ENCODE measurements around the gene SELPLG.
A peak's percentile ranks its signal among the peaks of the same experiment; 100 is the strongest.
"Not testable (repeated sequence)": the region's sequence is repeated elsewhere in the genome, so short reads cannot be mapped to it uniquely, and the experiment has no call there.

Gene SELPLG

DNA sequence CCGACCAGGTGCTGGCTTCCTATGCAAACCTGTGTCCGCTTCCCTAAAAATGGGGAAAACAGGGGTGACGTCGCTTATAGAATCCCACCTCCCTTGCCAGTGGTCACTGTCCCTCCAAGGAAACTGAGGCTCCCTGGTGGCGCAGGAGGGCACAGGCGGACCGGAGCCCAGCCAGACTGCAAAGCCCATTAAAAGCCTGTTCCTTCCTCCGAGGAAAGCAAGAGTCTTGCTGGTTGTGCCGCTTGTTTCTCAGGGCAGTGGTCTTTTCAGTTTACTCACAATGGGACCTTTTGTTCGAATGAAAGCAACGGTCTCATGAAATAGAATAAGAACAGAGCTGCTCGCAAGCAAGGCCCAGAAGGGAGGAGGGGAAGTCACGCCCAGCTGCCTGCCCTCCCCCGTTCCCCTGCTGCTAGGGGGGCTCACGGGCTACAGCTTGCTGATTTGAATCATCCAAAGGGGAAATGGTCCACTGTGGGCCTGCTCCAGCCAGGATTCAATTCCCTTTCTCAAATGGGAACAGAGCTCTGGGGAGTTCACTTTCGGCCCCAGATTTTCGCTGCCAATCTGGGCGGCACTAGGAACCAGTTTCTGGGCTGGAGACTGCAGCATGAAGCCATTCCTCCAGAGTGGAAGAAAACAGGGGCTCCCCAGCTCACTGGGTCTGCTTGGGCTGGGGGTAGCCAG, 4.6 kb upstream of the SELPLG start:
- peak; percentile 86 for DNase-seq (ENCODE audit: low spot score)

DNA sequence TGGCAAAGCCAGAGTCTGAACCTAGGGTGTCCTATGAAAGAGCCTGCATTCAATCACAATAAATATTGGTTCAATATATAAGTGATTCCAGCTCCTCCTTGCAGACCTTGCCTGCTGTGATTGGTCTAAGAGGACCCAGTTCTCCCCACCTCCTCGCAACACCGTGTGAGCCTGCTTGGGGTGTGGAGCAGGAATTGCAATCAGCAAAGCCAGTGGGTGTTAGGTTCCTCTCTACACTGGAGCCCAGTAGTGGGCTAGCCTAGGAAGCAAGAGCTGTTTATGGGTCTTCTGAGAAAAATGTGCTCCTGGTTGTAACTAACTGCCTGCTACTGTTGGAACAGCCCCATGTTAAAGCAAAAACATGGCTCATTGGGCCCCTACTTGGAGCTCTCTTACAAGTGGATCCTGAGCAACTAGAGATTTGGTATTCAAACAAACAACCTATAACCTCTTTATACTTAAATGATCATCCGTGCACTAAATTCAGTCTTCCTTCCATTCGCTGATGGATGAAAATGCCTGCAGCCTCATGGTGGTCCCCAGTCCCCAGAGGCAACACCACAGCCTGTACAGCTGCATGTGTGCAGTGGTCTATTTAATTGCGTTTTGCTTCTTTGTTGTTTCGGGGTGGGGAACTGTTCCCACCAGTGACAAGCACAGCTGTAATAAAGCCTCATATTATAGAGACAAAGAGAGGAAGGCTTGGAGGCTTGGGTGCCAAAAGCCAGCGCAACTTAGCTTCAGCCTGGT, 3.7 kb upstream of the SELPLG start:
- no peak for DNase-seq (ENCODE audit: low spot score)

- DNase-seq (ENCODE audit: low spot score) = no peak
These were observed 2.5 kb upstream of the SELPLG start for GRCh38 chr12:108635997-108636808.

GRCh38 chr12:108635201-108635996, 1.7 kb upstream of the SELPLG start:
- DNase-seq (ENCODE audit: low spot score) = no peak

DNA sequence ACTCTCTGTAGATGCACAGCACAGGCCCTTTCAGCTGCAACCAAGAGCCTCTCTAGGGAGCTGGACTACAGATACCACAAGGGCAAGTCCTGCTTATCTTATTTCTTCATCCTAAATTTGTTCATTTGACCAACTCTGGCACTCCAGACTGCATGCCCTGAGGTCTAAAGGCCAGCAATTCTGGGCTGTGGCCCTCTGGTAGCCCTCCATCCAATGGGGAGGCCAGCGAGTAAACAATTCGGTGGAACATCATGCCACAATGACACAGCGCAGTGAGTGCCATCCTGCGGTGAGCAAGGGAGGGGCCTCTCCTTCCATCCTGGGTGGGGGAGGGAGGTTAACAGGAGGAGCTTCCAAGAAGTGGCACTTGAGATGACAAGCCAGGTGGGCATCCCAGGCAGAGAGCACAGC, 652 bp upstream of the SELPLG start:
- no peak for DNase-seq (ENCODE audit: low spot score)

- DNase-seq (ENCODE audit: low spot score) = no peak
These were observed 587 bp downstream of the SELPLG start for GRCh38 chr12:108633081-108633533.

DNA sequence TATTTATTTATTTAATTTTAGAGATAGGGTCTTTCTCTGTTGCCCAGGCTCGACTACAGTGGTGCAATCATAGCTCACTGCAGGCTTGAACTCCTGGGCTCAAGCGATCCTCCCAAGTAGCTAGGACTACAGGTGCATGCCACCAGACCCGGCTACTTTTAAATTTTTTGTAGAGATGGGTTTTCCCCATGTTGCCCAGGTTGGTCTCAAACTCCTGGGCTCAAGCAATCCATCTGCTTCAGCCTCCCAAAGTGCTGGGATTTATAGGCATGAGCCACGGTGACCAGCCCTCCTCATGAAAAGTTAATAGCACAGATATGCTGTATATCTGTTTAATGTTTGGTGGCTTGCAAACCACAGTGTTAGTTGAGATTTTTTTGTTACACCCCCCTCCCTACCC, 2.4 kb downstream of the SELPLG start:
- not testable (repeated sequence) for DNase-seq (ENCODE audit: low spot score)

- no peak for DNase-seq (ENCODE audit: low spot score)
These were observed 3.0 kb downstream of the SELPLG start for GRCh38 chr12:108630481-108631207.

DNA sequence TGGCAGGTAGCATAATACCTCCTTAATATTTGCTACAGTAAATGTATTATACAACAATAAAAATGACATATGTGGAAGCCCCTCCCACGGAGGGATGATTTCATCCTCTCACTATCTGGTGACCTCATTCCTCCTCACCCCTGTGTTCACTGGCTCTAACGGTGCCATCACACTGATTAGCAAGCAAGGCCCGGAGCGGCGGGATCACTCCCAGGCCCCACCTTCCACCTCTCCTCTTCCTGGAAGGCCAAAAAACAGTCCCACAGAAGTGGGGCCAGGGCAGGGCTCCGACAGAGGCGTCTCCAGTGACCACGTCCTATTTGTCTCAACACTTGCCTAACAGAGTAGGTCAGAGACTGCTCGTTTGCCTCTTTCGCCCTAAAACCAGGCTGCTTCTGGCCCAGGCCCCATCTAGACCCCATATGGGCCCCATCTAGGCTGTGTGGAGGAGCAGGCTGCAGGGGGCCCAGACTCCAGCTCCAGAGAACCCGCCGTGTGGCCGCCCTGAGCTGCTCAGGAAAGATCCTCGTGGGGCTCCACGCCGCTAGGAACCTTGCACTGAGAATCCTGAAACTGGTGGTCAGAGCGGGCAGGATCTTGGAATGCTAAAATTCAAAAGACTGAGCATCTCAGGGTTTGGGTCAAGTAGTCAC, 3.7 kb downstream of the SELPLG start:
- no peak for DNase-seq (ENCODE audit: low spot score)

GRCh38 chr12:108629151-108629550, 4.5 kb downstream of the SELPLG start:
- no peak for DNase-seq (ENCODE audit: low spot score)

DNA sequence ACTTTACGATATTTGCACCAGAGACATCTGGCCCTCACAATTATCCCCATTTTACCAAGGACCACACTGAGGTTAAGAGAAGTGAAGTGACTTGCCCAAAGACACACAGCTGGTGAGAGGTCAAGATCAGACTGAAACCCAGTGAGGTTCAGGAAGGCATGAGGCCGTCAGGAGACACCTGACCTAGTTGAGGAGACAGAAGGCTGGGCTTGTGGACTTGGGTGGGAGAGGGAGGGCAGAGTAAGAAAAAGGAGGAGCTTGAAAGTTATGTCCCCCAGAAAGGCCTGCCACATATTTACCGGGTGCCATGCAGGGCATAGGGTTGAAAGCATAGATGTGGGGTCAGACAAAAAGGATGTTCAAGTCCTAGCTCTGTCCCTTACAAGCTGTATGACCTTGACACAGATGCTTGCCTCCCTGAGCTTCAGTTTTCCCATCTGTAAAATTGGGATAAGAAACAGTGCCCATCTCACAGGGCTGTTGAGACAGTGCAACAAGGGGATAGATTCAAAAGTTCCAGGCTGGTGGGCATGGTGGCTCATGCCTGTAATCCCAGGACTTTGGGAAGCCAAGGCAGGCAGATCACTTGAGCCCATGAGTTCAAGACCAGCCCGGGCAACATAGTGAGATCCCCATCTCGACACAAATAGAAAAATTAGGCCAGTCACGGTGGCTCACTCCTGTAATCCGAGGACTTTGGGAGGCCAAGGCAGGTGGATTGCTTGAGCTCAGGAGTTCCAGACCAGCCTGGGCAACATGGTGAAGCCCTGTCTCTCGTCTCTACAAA, 6.4 kb downstream of the SELPLG start:
- no peak for DNase-seq (ENCODE audit: low spot score)

DNA sequence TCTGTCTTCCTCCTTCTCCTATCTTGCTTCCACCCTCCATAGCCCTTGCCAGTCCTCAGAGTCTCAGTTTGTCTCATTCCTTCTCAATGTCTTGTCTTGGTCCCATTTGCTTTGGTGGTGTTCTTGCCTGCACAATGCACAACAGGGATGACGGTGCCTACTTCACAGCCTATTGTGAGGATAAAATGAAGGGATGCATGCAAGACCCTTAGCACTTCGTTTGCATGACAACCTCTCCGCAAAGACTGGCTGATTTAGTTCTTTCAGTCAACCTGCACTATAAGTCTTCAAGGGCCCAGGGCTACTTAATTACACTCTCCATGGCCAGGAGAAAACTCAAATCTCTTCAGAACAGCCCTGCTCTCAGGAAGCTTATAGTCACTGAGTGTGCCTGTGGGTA, 8.5 kb downstream of the SELPLG start:
- DNase-seq (ENCODE audit: low spot score) = no peak

DNA sequence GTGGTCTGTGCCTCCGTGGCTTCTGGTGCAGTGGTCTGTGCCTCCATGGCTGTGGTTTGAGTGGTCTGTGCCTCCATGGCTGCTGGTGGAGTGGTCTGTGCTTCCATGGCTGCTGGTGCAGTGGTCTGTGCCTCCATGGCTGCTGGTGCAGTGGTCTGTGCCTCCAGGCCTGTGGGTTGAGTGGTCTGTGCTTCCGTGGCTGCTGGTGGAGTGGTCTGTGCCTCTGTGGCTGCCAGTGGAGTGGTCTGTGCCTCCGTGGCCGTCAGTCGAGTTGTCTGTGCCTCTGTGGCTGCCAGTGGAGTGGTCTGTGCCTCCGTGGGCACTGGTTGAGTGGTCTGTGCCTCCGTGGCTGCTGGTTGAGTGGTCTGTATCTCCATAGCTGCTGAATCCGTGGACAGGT, 10.1 kb downstream of the SELPLG start:
- DNase-seq (ENCODE audit: low spot score) = no peak

- no peak for DNase-seq (ENCODE audit: low spot score)
These were observed 10.7 kb downstream of the SELPLG start for GRCh38 chr12:108622921-108623514.

- no peak for DNase-seq (ENCODE audit: low spot score)
These were observed 11.3 kb downstream of the SELPLG start for GRCh38 chr12:108622421-108622820.

GRCh38 chr12:108621161-108621560, 12.5 kb downstream of the SELPLG start:
- no peak for DNase-seq (ENCODE audit: low spot score)

DNA sequence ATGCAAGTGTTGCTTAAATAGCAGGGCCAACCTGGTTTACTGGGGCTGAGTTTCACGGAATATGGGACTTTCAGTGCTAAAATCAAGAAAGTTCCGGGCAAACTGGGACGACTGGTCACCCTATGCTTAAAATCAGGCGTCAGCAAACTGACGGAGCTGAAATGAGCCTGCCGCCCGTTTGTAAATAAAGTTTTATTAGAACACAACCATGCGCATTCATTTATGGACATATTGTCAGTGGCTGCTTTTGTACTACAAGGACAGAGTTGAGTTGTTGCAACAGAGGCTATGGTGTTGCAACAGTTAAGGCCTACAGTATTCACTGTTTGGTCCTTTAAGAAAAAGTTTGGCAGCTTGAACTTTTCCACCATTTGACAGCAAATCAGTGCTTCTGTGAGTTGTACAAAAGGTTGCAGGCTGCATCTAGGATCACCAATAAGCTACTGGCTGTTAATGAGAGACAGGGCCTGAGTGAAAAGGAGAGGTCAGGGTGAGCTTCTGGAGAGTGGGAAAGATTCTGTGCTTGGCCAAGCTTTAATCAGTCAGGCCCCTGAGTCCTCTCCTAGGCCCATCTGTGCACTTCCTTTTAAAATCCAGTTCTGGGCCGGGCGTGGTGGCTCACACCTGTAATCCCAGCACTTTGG, 13.3 kb downstream of the SELPLG start:
- no peak for DNase-seq (ENCODE audit: low spot score)

DNA sequence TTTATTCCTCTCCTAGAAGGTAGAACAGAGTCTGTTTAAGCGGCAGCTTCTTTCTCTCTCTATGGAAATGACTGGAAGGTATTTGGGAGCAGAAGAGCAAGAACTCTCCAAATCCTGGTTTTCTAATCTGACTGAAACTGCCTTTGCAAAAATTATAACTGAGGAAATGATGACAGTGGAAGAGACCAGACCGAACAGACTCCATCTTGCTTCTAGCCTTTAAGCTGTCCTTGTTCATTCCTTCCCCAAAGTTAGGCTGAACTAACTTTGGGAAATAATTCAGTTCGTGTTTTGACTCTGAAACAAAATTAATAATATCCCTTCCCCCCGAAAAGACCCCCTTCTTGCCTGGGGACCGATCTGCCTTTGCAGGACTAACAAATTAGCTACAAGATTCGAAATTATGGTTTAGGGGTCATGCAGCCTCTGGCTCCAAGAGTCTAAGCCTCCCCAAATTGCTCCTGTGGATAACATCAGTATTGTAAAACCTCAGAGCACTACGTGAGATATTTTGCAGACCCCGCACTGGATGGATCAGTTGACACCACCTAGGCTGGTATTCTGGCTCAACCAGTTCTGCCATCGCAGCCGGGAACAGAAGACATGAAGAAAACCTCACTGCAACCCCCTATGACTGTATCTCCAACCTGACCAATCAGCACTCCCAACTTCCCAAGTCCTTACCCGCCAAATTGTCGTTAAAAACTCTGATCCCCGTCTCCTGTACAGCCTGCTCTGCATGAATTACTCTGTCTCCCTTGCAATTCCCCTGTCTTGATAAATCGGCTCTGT, 14.1 kb downstream of the SELPLG start:
- no peak for DNase-seq (ENCODE audit: low spot score)
